Smooth muscle cell (in vitro differentiated cells): Measurements from ENCODE around the gene SETD2. TPM values are rescaled to one million over a fixed set of nuclear protein-coding genes. Genes with fewer than 3 reads are reported as not detected.

Experiments used
- DNase-seq: peaks from one replicate; lab custom pipeline; 2025; ENCODE audit not compliant: unreplicated experiment; lab: John Stamatoyannopoulos, UW
- H2AFZ ChIP-seq: fragments of 200-600 bp; sonication (generic); 2 replicates; pipeline ENCODE4 v1.6.0; 2016; ENCODE audit warnings: antibody characterized with exemption, low read depth, mild to moderate bottlenecking
- H3F3A ChIP-seq: fragments of 200-600 bp; sonication (generic); 2 replicates; pipeline ENCODE4 v1.6.0; 2017; ENCODE audit warnings: antibody characterized with exemption, low read depth
- H3K27ac ChIP-seq: fragments of 200-600 bp; sonication (generic); 2 replicates; pipeline ENCODE4 v1.5.1; 2016; ENCODE audit warnings: low read depth, mild to moderate bottlenecking
- H3K27me3 ChIP-seq: fragments of 200-600 bp; sonication (generic); 2 replicates; pipeline ENCODE4 v1.6.1; 2016; ENCODE audit warnings: low read depth, mild to moderate bottlenecking
- H3K36me3 ChIP-seq: fragments of 200-600 bp; sonication (generic); 2 replicates; pipeline ENCODE4 v1.5.1; 2016; ENCODE audit warnings: low read depth
- H3K4me1 ChIP-seq: fragments of 200-600 bp; sonication (generic); 2 replicates; pipeline ENCODE4 v1.5.1; 2016; ENCODE audit warnings: low read depth
- H3K4me2 ChIP-seq: fragments of 200-600 bp; sonication (generic); 2 replicates; pipeline ENCODE4 v1.6.0; 2016; ENCODE audit warnings: mild to moderate bottlenecking
- H3K4me3 ChIP-seq: fragments of 200-600 bp; sonication (generic); 2 replicates; pipeline ENCODE4 v1.5.1; 2016; ENCODE audit warnings: mild to moderate bottlenecking
- H3K79me2 ChIP-seq: fragments of 200-600 bp; sonication (generic); 2 replicates; pipeline ENCODE4 v1.6.0; 2016; ENCODE audit warnings: low read depth, mild to moderate bottlenecking
- H3K9ac ChIP-seq: fragments of 200-600 bp; sonication (generic); 2 replicates; pipeline ENCODE4 v1.6.0; 2016; ENCODE audit warnings: low read depth
- H3K9me3 ChIP-seq: fragments of 200-600 bp; sonication (generic); replicated peaks from 2 replicates; pipeline ENCODE4 v1.5.1; 2016; ENCODE audit warnings: low read depth
- H4K20me1 ChIP-seq: fragments of 200-600 bp; sonication (generic); 2 replicates; pipeline ENCODE4 v1.6.0; 2016; ENCODE audit warnings: low read depth
- CTCF ChIP-seq: fragments of 200-600 bp; sonication (generic); IDR thresholded peaks from 2 replicates; pipeline ENCODE4 v1.5.1; 2017; ENCODE audit warnings: borderline replicate concordance, mild to moderate bottlenecking, antibody characterized with exemption; ENCODE audit not compliant: insufficient read depth, poor library complexity, severe bottlenecking
- WGBS: methylation state at CpG from one replicate; pipeline ENCODE4 v1.1.7; 2016; ENCODE audit warnings: low lambda C conversion rate; 5-methylcytosine and 5-hydroxymethylcytosine counted together
- polyA plus RNA-seq: library from polyadenylated mRNA; unstranded; fragments of >200 nt; fragmentation: Nextera tagmentation; extraction: Ambion mirVana; gene quantifications from 2 replicates; pipeline ENCODE4 v1.2.1, GENCODE V29; 2016
- total RNA-seq: library from RNA; depleted of rRNA; stranded (reverse); fragments of >200 nt; gene quantifications from 2 replicates; pipeline ENCODE4 v1.2.3, GENCODE V29; 2014

SETD2 gene
- total and polyA plus RNA-seq, 2 experiments from 2014 or later = 8.3 to 28.4 TPM

- peak within 1 kb of the TSS; percentile 73 for H3K4me3 ChIP-seq
- peak within 1 kb of the TSS; percentile 76 for H3K27ac ChIP-seq
- peaks cover 9% of the 10 kb centered on the region for H3K4me1 ChIP-seq
- 1% methylated on average over 56 of the region's 73 CpGs for WGBS
- H3F3A ChIP-seq = peaks cover 2% of the 10 kb centered on the region
- H3K4me2 ChIP-seq = peak within 1 kb of the TSS; percentile 96
- DNase-seq = peak; percentile 63
- no peaks in the 10 kb centered on the region for H3K9me3 ChIP-seq
- no peak for TF ChIP-seq CTCF
- H3K36me3 ChIP-seq = no peaks in the 10 kb centered on the region
- H3K27me3 ChIP-seq = no peaks in the 10 kb centered on the region
- peaks cover 18% of the 10 kb centered on the region for H4K20me1 ChIP-seq
- peaks cover 18% of the 10 kb centered on the region for H3K79me2 ChIP-seq
- peak within 1 kb of the TSS; percentile 98 for H2AFZ ChIP-seq
- peak within 1 kb of the TSS; percentile 68 for H3K9ac ChIP-seq
Measured at GRCh38 chr3:46978985-46979944, 184.6 kb downstream of the SETD2 start, which contains the start of gene NBEAL2. TSS of gene NBEAL2 (plus strand) at chr3:46979666. CDS start at chr3:46979862, 196 bp downstream.

- peak overlapping the region; percentile 96 for H3K4me2 ChIP-seq
- no peaks in the 10 kb centered on the region for H3K36me3 ChIP-seq
- no peaks in the 10 kb centered on the region for H3K9me3 ChIP-seq
- WGBS = 96% methylated on average over 9 of the region's 9 CpGs
- peaks cover 9% of the 10 kb centered on the region for H3K4me1 ChIP-seq
- no peak for DNase-seq
- TF ChIP-seq CTCF = no peak
- no peaks in the 10 kb centered on the region for H3K27me3 ChIP-seq
- no peak overlapping the region for H3K4me3 ChIP-seq
- peaks cover 2% of the 10 kb centered on the region for H3F3A ChIP-seq
- H3K27ac ChIP-seq = no peak overlapping the region
- no peak overlapping the region for H2AFZ ChIP-seq
- H4K20me1 ChIP-seq = peaks cover 26% of the 10 kb centered on the region
- H3K79me2 ChIP-seq = peaks cover 25% of the 10 kb centered on the region
- no peak overlapping the region for H3K9ac ChIP-seq
Measured at GRCh38 chr3:46978381-46978780, 185.5 kb downstream of the SETD2 start.

GRCh38 chr3:46977811-46978195 is 186.1 kb downstream of the SETD2 start:
- 99% methylated on average over 5 of the region's 5 CpGs for WGBS
- no peak overlapping the region for H2AFZ ChIP-seq
- peaks cover 2% of the 10 kb centered on the region for H3F3A ChIP-seq
- peaks cover 27% of the 10 kb centered on the region for H4K20me1 ChIP-seq
- no peaks in the 10 kb centered on the region for H3K27me3 ChIP-seq
- no peak for TF ChIP-seq CTCF
- H3K79me2 ChIP-seq = peaks cover 27% of the 10 kb centered on the region
- H3K4me3 ChIP-seq = no peak overlapping the region
- no peaks in the 10 kb centered on the region for H3K36me3 ChIP-seq
- H3K9me3 ChIP-seq = no peaks in the 10 kb centered on the region
- H3K9ac ChIP-seq = no peak overlapping the region
- peak overlapping the region; percentile 48 for H3K27ac ChIP-seq
- DNase-seq = no peak
- peaks cover 9% of the 10 kb centered on the region for H3K4me1 ChIP-seq
- no peak overlapping the region for H3K4me2 ChIP-seq
